SK-N-SH (cell line): ENCODE measurements around the gene SLC5A1.

Experiments used
- CHD2 ChIP-seq: fragments of 150-350 bp; IDR thresholded peaks from 2 replicates; pipeline ENCODE4 v1.6.1; 2018; ENCODE audit warnings: low read length; ENCODE audit not compliant: partially characterized antibody
- CTCF ChIP-seq: fragments of 200-600 bp; sonication (generic); IDR thresholded peaks from 2 replicates; pipeline ENCODE4 v1.6.1; 2017; ENCODE audit warnings: antibody characterized with exemption, mild to moderate bottlenecking, moderate library complexity
- EZH2phosphoT487 ChIP-seq: fragments of 200-600 bp; sonication (generic); IDR thresholded peaks from 2 replicates; pipeline ENCODE4 v1.6.1; 2017; ENCODE audit warnings: low read depth, mixed run types, mild to moderate bottlenecking, antibody characterized with exemption, moderate library complexity, borderline replicate concordance
- GATA2 ChIP-seq: sonication (generic); formaldehyde crosslinking; IDR thresholded peaks from 2 replicates; pipeline ENCODE4 v1.5.0; 2020; ENCODE audit warnings: mild to moderate bottlenecking, missing genetic modification reagents
- RAD21 ChIP-seq: IDR thresholded peaks from 2 replicates; pipeline ENCODE4 v1.6.1; 2012; ENCODE audit warnings: mild to moderate bottlenecking, low read length
- RCOR1 ChIP-seq: fragments of 150-350 bp; IDR thresholded peaks from 2 replicates; pipeline ENCODE4 v1.6.1; 2017; ENCODE audit warnings: antibody characterized with exemption, low read length
- RFX5 ChIP-seq: IDR thresholded peaks from 2 replicates; pipeline ENCODE4 v1.6.1; 2012; ENCODE audit warnings: mild to moderate bottlenecking, improper control_type of control experiment, low read length

GRCh38 chr22:32031466-32031865 is 11.6 kb upstream of the SLC5A1 start:
- no peak for TF ChIP-seq EZH2phosphoT487
- TF ChIP-seq CTCF: no peak
- TF ChIP-seq RFX5: no peak
- TF ChIP-seq CHD2: no peak
- TF ChIP-seq RAD21: no peak
- no peak for TF ChIP-seq GATA2 (CRISPR knock-in tag)
- TF ChIP-seq RCOR1: no peak
